ENCODE data around the gene TSHZ2. TPM values are rescaled to one million over a fixed set of nuclear protein-coding genes. Genes with fewer than 3 reads are reported as not detected.

The TSHZ2 gene
- total and polyA plus RNA-seq, 2 of the 4 experiments (the other 2 are of a cell fraction): under 0.01 to 0.02 TPM

- Histone ChIP-seq H4K8ac (ENCODE audit: low read depth in 2 of 2, low read length in 2 of 2) (no peak overlapping the region), H2AK9ac (replicated peaks; ENCODE audit: low read depth, low read length, poor library complexity) (no peak overlapping the region), H3K36me3 (ENCODE audit: control insufficient read depth, insufficient read depth, low read length) (no peaks in the 10 kb centered on the region), H3K18ac (ENCODE audit: low read depth, low read length) (no peak overlapping the region), H3K4ac (ENCODE audit: low read depth, low read length) (no peak overlapping the region), H4K91ac (ENCODE audit: insufficient read depth, low read depth, low read length) (no peak overlapping the region), H3K14ac (replicated peaks; ENCODE audit: low read depth, low read length) (no peak overlapping the region), H3K79me1 (ENCODE audit: low read depth in 1 of 2, low read length in 2 of 2) (no peaks in the 10 kb centered on the region), H2AFZ (replicated peaks; ENCODE audit: low read length, poor library complexity) (no peak overlapping the region), H3K4me3 (ENCODE audit: insufficient read depth, low read depth, low read length) (no peak overlapping the region), H3K9me3 (ENCODE audit: control insufficient read depth, insufficient read depth, low read length) (no peaks in the 10 kb centered on the region), H2BK120ac (ENCODE audit: low read depth, low read length) (no peak overlapping the region), H2AK5ac (ENCODE audit: low read depth, low read length) (no peak overlapping the region), H4K20me1 (ENCODE audit: insufficient read depth, low read length) (no peaks in the 10 kb centered on the region), H2BK15ac (ENCODE audit: low read depth, low read length) (no peak overlapping the region), H2BK5ac (ENCODE audit: low read depth, low read length, poor library complexity, severe bottlenecking) (no peak overlapping the region), H3K4me2 (ENCODE audit: low read depth, low read length) (no peak overlapping the region), H2BK20ac (ENCODE audit: low read depth, low read length) (no peak overlapping the region), H3K27ac (ENCODE audit: insufficient read depth, low read length) (no peak overlapping the region), H4K5ac (ENCODE audit: low read depth, low read length) (no peak overlapping the region), H3K9ac (ENCODE audit: low read depth, low read length) (no peak overlapping the region), H3K9me1 (ENCODE audit: insufficient read depth, low read length) (no peaks in the 10 kb centered on the region), H3K23ac (ENCODE audit: low read depth, low read length) (no peak overlapping the region), H3K56ac (ENCODE audit: extremely low read depth, insufficient read depth, low read length) (no peak overlapping the region), H3K27me3 (ENCODE audit: control insufficient read depth, insufficient read depth, low read length) (no peaks in the 10 kb centered on the region), H3K4me1 (ENCODE audit: control insufficient read depth, insufficient read depth, low read length) (no peaks in the 10 kb centered on the region)
- DNase-seq: no peak
- WGBS, 2 experiments (ENCODE audit: extremely low coverage in 2 of 2, insufficient read length in 1 of 2): 75% methylated on average over 1 of the region's 6 CpGs; no CpG with 5 or more reads in 1 of the 2 experiments
- no peak for TF ChIP-seq POLR2A (IDR thresholded peaks at IDR 0.05; ENCODE audit: low read depth, low read length)
- TF ChIP-seq NFE2L2 (IDR thresholded peaks at IDR 0.05; ENCODE audit: low read depth, low read length): no peak
- no peak for TF ChIP-seq SMC3 (IDR thresholded peaks at IDR 0.05; ENCODE audit: low read depth, low read length)
- TF ChIP-seq FOS (IDR thresholded peaks at IDR 0.05; ENCODE audit: low read depth, low read length): no peak
- TF ChIP-seq MAFK (IDR thresholded peaks at IDR 0.05; ENCODE audit: low read depth, low read length): no peak
- TF ChIP-seq CEBPB (IDR thresholded peaks at IDR 0.05; ENCODE audit: low read depth, low read length): no peak
- TF ChIP-seq RAD21 (IDR thresholded peaks at IDR 0.05; ENCODE audit: low read length): no peak
- TF ChIP-seq RCOR1 (IDR thresholded peaks at IDR 0.05; ENCODE audit: insufficient replicate concordance, low read length): no peak
- no peak for TF ChIP-seq MXI1 (IDR thresholded peaks at IDR 0.05; ENCODE audit: borderline replicate concordance, low read depth, low read length)
- TF ChIP-seq MAZ (IDR thresholded peaks at IDR 0.05; ENCODE audit: borderline replicate concordance, low read depth, low read length): no peak
- no peak for TF ChIP-seq BHLHE40 (IDR thresholded peaks at IDR 0.05; ENCODE audit: low read depth, low read length)
- no peak for TF ChIP-seq USF2 (IDR thresholded peaks at IDR 0.05; ENCODE audit: low read depth, low read length)
- no peak for TF ChIP-seq CHD1 (IDR thresholded peaks at IDR 0.05; ENCODE audit: low read depth, low read length)
- TF ChIP-seq CTCF (conservative IDR thresholded peaks at IDR 0.05; ENCODE audit: low read depth, low read length): no peak
- CTCF ChIA-PET: no interaction called here
- dilution Hi-C loops (cut with HindIII; ENCODE audit: low sequenced_read_pairs, unreplicated experiment) (no loop called here), intact Hi-C loops (cut with micrococcal nuclease) (no loop called here), in situ Hi-C loops (cut with MboI; ENCODE audit: low sequenced_read_pairs) (no loop called here)
- BruUV-seq (replicated peaks): no TSS peak
- ATAC-seq (ENCODE audit: low read depth): no peak
- POLR2A ChIA-PET (ENCODE audit: unreplicated experiment): no interaction called here
Measured at GRCh38 chr20:53488775-53489272, 516.7 kb downstream of the TSHZ2 start.

All from IMR-90 (cell line).